KMS-11 (cell line): Measurements from ENCODE around the gene VCX.

Experiments used
- H2AFZ ChIP-seq: fragments of 200-600 bp; sonication (generic); 2 replicates; pipeline ENCODE4 v1.6.1; 2016; ENCODE audit warnings: antibody characterized with exemption, mixed run types, low read depth
- H3K27ac ChIP-seq: fragments of 200-600 bp; sonication (generic); 2 replicates; pipeline ENCODE4 v1.6.1; 2016; ENCODE audit warnings: mild to moderate bottlenecking, mixed run types
- H3K27me3 ChIP-seq: fragments of 200-600 bp; sonication (generic); 2 replicates; pipeline ENCODE4 v1.6.1; 2017; ENCODE audit warnings: mild to moderate bottlenecking, low read depth, mixed run types, moderate library complexity; ENCODE audit not compliant: insufficient read depth
- H3K36me3 ChIP-seq: fragments of 200-600 bp; sonication (generic); 2 replicates; pipeline ENCODE4 v1.6.1; 2017; ENCODE audit warnings: mild to moderate bottlenecking, mixed run types; ENCODE audit not compliant: insufficient read depth
- H3K4me1 ChIP-seq: fragments of 200-600 bp; sonication (generic); 2 replicates; pipeline ENCODE4 v1.6.1; 2016; ENCODE audit warnings: mild to moderate bottlenecking, low read depth, mixed run types; ENCODE audit not compliant: poor library complexity, severe bottlenecking
- H3K4me2 ChIP-seq: fragments of 200-600 bp; sonication (generic); 2 replicates; pipeline ENCODE4 v1.7.0; 2016; ENCODE audit warnings: mild to moderate bottlenecking, mixed run types
- H3K4me3 ChIP-seq: fragments of 200-600 bp; sonication (generic); IDR thresholded peaks from 2 replicates; pipeline ENCODE4 v1.6.1; 2017; ENCODE audit warnings: low read depth, low read length, mixed read lengths; ENCODE audit not compliant: insufficient read depth
- H3K79me2 ChIP-seq: fragments of 200-600 bp; sonication (generic); 2 replicates; pipeline ENCODE4 v1.6.1; 2016; ENCODE audit warnings: low read depth, mixed run types; ENCODE audit not compliant: insufficient read depth
- H3K9ac ChIP-seq: fragments of 200-600 bp; sonication (generic); 2 replicates; pipeline ENCODE4 v1.6.1; 2016; ENCODE audit warnings: mild to moderate bottlenecking, mixed run types
- H4K20me1 ChIP-seq: fragments of 200-600 bp; sonication (generic); 2 replicates; pipeline ENCODE4 v1.6.1; 2016; ENCODE audit warnings: mild to moderate bottlenecking, mixed run types; ENCODE audit not compliant: insufficient read depth
- TF ChIP-seq, protein P1 (sequence below): fragments of 200-600 bp; sonication (generic); conservative IDR thresholded peaks from 2 replicates; pipeline ENCODE4 v1.6.1; 2017; ENCODE audit warnings: low read depth, mild to moderate bottlenecking, antibody characterized with exemption, low read length, moderate library complexity, mixed read lengths

Gene VCX

DNA sequence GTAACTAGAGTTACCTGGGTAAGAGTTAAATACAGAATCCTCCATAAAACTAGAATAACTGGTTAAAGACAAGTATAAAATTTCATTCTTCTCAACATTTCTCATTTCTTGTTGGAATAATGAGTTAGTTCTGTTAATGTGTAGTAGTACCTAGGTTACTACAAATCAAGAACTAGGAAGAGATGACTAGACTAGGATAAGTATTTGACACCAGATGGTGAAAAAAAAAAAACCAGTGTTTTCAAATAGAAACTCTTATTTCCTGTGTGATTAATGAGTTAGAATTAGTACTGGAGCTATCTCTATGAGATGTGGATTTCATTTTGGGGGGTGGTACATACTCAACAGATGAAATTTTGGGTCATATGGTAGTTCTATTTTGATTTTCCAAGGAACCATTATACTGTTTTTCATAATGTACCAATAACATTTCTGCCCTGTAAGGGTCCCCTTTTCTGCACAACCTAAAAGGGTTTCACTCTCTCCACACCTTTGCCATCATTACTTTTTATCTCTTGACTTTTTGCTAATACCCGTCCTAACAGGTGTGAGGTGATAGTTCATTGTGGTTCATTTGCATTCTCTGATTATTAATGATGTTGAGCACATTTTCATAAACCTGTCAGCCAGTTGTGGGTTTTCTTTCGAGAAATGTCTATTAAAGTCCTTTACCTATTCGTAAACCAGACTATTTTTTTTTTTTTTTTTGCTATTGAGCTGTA is 1.7 kb upstream of the VCX start:
- H3K4me2 ChIP-seq, result no peak overlapping the region
- H3K4me3 ChIP-seq, result no peak overlapping the region
- no peaks in the 10 kb centered on the region for H3K27me3 ChIP-seq
- TF ChIP-seq, protein P1, sequence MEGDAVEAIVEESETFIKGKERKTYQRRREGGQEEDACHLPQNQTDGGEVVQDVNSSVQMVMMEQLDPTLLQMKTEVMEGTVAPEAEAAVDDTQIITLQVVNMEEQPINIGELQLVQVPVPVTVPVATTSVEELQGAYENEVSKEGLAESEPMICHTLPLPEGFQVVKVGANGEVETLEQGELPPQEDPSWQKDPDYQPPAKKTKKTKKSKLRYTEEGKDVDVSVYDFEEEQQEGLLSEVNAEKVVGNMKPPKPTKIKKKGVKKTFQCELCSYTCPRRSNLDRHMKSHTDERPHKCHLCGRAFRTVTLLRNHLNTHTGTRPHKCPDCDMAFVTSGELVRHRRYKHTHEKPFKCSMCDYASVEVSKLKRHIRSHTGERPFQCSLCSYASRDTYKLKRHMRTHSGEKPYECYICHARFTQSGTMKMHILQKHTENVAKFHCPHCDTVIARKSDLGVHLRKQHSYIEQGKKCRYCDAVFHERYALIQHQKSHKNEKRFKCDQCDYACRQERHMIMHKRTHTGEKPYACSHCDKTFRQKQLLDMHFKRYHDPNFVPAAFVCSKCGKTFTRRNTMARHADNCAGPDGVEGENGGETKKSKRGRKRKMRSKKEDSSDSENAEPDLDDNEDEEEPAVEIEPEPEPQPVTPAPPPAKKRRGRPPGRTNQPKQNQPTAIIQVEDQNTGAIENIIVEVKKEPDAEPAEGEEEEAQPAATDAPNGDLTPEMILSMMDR, result no peak
- peaks cover 6% of the 10 kb centered on the region for H3K4me1 ChIP-seq
- no peaks in the 10 kb centered on the region for H3K36me3 ChIP-seq
- H3K79me2 ChIP-seq, result no peaks in the 10 kb centered on the region
- no peaks in the 10 kb centered on the region for H4K20me1 ChIP-seq
- no peak overlapping the region for H3K27ac ChIP-seq
- no peak overlapping the region for H2AFZ ChIP-seq
- no peak overlapping the region for H3K9ac ChIP-seq

DNA sequence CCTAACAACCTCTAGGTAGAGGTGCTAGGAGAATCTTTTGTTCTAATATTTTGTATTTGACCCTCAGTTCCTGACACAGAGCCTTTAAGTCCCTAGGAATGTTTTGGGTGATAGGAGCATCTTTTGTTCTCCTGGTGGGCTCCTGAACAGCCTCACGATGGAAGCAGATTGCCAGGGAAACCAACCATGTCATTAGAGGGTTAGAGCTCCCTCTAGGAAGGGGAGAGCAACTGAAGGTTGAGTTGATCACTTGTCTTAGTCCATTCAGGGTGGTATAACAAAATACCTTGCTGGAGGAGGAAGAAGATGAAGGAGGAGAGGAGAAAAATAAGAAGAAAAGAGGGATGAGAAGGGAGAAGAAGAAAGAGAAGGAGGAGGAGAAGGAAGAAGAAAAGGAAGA is 9.2 kb downstream of the VCX start:
- Histone ChIP-seq H3K36me3 (no peaks in the 10 kb centered on the region), H4K20me1 (no peaks in the 10 kb centered on the region), H3K9ac (no peak overlapping the region), H3K27ac (no peak overlapping the region), H3K79me2 (no peaks in the 10 kb centered on the region), H2AFZ (no peak overlapping the region), H3K4me3 (no peak overlapping the region), H3K27me3 (no peaks in the 10 kb centered on the region), H3K4me2 (no peak overlapping the region), H3K4me1 (no peaks in the 10 kb centered on the region)
- TF ChIP-seq, protein P1, result no peak

DNA sequence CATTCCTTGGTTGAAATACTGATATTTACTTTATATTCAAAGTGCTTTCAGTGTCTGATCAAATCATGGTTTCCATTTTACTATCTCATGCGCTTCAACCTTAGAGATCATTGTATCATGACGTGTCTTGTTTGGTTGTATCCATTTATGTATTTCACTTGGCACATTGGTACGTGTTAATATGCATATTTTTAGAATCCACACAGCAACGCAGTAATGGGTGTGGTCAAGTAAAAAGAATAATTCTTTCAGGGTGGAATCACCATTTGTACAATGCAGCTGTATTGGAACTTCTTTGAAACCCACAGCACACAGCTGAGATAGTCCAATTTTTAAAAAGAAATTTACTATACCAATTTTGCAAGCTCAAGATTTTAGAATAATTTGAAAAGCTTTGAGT is 29.1 kb downstream of the VCX start:
- Histone ChIP-seq H3K27ac (no peak overlapping the region), H3K9ac (no peak overlapping the region), H3K4me1 (no peaks in the 10 kb centered on the region), H3K79me2 (no peaks in the 10 kb centered on the region), H4K20me1 (no peaks in the 10 kb centered on the region), H3K27me3 (no peaks in the 10 kb centered on the region), H3K4me3 (no peak overlapping the region), H3K36me3 (no peaks in the 10 kb centered on the region), H3K4me2 (no peak overlapping the region), H2AFZ (no peak overlapping the region)
- TF ChIP-seq, protein P1, result no peak

DNA sequence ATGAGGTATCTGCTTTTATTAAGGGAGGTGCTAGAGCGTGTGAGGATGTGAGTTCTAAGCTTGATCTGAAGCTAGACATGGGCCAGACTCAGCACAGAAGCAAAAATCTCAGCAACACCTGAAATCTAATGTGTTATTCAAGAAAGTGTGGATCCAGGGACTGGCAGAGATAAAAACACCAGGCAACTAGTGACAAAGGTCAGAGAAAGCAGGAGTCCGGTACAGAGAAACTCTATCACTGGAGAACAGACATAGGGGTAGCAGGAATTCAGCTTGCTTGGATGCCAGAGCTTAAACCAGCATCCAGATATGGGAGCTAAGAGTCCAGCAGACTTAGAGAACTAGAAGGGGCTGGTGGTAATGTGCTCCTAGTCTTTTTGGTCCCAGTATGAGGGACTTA is 34.0 kb downstream of the VCX start:
- H2AFZ ChIP-seq, result no peak overlapping the region
- no peak overlapping the region for H3K4me3 ChIP-seq
- TF ChIP-seq, protein P1, result no peak
- H3K9ac ChIP-seq, result no peak overlapping the region
- no peaks in the 10 kb centered on the region for H3K27me3 ChIP-seq
- no peak overlapping the region for H3K4me2 ChIP-seq
- no peaks in the 10 kb centered on the region for H3K79me2 ChIP-seq
- H4K20me1 ChIP-seq, result no peaks in the 10 kb centered on the region
- no peaks in the 10 kb centered on the region for H3K4me1 ChIP-seq
- no peak overlapping the region for H3K27ac ChIP-seq
- H3K36me3 ChIP-seq, result no peaks in the 10 kb centered on the region
